ENCODE measurements around the gene APOL3. TPM values are rescaled to one million over a fixed set of nuclear protein-coding genes. Genes with fewer than 3 reads are reported as not detected.
"Not testable (repeated sequence)": the region's sequence is repeated elsewhere in the genome, so short reads cannot be mapped to it uniquely, and the experiment has no call there.

The APOL3 gene
- 11.8 TPM for total RNA-seq
- 10 to 100 TPM in 4 of 8 donors, 1 to 10 TPM in 4; 7.3 to 13.8 (median 10.3) TPM for polyA plus RNA-seq (ENCODE audit: insufficient read depth in 1 of 8, insufficient read length in 8 of 8, low replicate concordance in 1 of 8)
- long read RNA-seq, donor 1: 0 reads
- long read RNA-seq, donor 2, partial matches to known transcripts: 0 of 2 reads
- long read RNA-seq, donor 2, other reads (novel, unspliced or antisense): 0 of 2 reads
- long read RNA-seq, donor 3, partial matches to known transcripts: 0 of 2 reads
- long read RNA-seq, donor 3, other reads (novel, unspliced or antisense): 0 of 2 reads
- long read RNA-seq, donor 4, partial matches to known transcripts: 0 of 2 reads
- long read RNA-seq, donor 4, other reads (novel, unspliced or antisense): 0 of 2 reads
- long read RNA-seq, donor 5, partial matches to known transcripts: 0 of 1 reads
- long read RNA-seq, donor 5, other reads (novel, unspliced or antisense): 0 of 1 reads
- long read RNA-seq, donor 6, partial matches to known transcripts: 0 of 3 reads
- long read RNA-seq, donor 6, other reads (novel, unspliced or antisense): 0 of 3 reads
- long read RNA-seq, donor 7, partial matches to known transcripts: 0 of 1 reads
- long read RNA-seq, donor 7, other reads (novel, unspliced or antisense): 0 of 1 reads
- long read RNA-seq, donor 8, partial matches to known transcripts: 0 of 2 reads
- long read RNA-seq, donor 8, other reads (novel, unspliced or antisense): 0 of 2 reads
- long read RNA-seq, donor 9: 0 reads
- long read RNA-seq, donor 10, partial matches to known transcripts: 0 of 1 reads
- long read RNA-seq, donor 10, other reads (novel, unspliced or antisense): 0 of 1 reads
- long read RNA-seq, donor 11, partial matches to known transcripts: 0 of 1 reads
- long read RNA-seq, donor 11, other reads (novel, unspliced or antisense): 0 of 1 reads

- H3K4me3 ChIP-seq (ENCODE audit: low read length): peak within 1 kb of the TSS; percentile 30
- WGBS (ENCODE audit: insufficient coverage): 60% methylated on average over 1 of the region's 3 CpGs
- no peaks in the 10 kb centered on the region for H3K27me3 ChIP-seq (ENCODE audit: control insufficient read depth, insufficient read depth, low read length)
- H3K4me1 ChIP-seq (ENCODE audit: control insufficient read depth, insufficient read depth, low read length): peaks cover 56% of the 10 kb centered on the region
- H3K27ac ChIP-seq (ENCODE audit: low read length): peak within 1 kb of the TSS; percentile 78
- no peaks in the 10 kb centered on the region for H3K9me3 ChIP-seq (replicated peaks; ENCODE audit: control insufficient read depth, low read depth, low read length)
- no peaks in the 10 kb centered on the region for H3K36me3 ChIP-seq (ENCODE audit: control insufficient read depth, insufficient read depth, low read length)
- peak; percentile 89 for DNase-seq
These were observed at the start of gene APOL3 for GRCh38 chr22:36160499-36160942. Gene APOL3, minus strand, starts transcription at chr22:36160755. Its CDS starts 11,700 bp downstream, at chr22:36149055.

- no peaks in the 10 kb centered on the region for H3K27me3 ChIP-seq (ENCODE audit: control insufficient read depth, insufficient read depth, low read length)
- no peaks in the 10 kb centered on the region for H3K36me3 ChIP-seq (ENCODE audit: control insufficient read depth, insufficient read depth, low read length)
- H3K27ac ChIP-seq (ENCODE audit: low read length): no peak overlapping the region
- no peak for DNase-seq
- H3K9me3 ChIP-seq (replicated peaks; ENCODE audit: control insufficient read depth, low read depth, low read length): peaks cover 4% of the 10 kb centered on the region
- peaks cover 3% of the 10 kb centered on the region for H3K4me1 ChIP-seq (ENCODE audit: control insufficient read depth, insufficient read depth, low read length)
- no peak overlapping the region for H3K4me3 ChIP-seq (ENCODE audit: low read length)
- WGBS (ENCODE audit: insufficient coverage): no CpG with 5 or more reads among the region's 3 CpGs
These were observed 49.7 kb upstream of the APOL3 start for GRCh38 chr22:36210224-36210623.

- not testable (repeated sequence) for DNase-seq; H3K27me3 ChIP-seq (ENCODE audit: control insufficient read depth, insufficient read depth, low read length); H3K4me3 ChIP-seq (ENCODE audit: low read length); H3K36me3 ChIP-seq (ENCODE audit: control insufficient read depth, insufficient read depth, low read length); H3K4me1 ChIP-seq (ENCODE audit: control insufficient read depth, insufficient read depth, low read length); H3K9me3 ChIP-seq (replicated peaks; ENCODE audit: control insufficient read depth, low read depth, low read length); H3K27ac ChIP-seq (ENCODE audit: low read length)
- WGBS (ENCODE audit: insufficient coverage): 67% methylated on average over 1 of the region's 5 CpGs
These were observed 48.9 kb upstream of the APOL3 start for GRCh38 chr22:36209488-36209908.

GRCh38 chr22:36208914-36209313 lies 48.4 kb upstream of the APOL3 start:
- Histone ChIP-seq H3K4me3 (ENCODE audit: low read length) (no peak overlapping the region), H3K36me3 (ENCODE audit: control insufficient read depth, insufficient read depth, low read length) (no peaks in the 10 kb centered on the region), H3K27me3 (ENCODE audit: control insufficient read depth, insufficient read depth, low read length) (no peaks in the 10 kb centered on the region), H3K9me3 (replicated peaks; ENCODE audit: control insufficient read depth, low read depth, low read length) (peaks cover 4% of the 10 kb centered on the region), H3K4me1 (ENCODE audit: control insufficient read depth, insufficient read depth, low read length) (peaks cover 3% of the 10 kb centered on the region), H3K27ac (ENCODE audit: low read length) (no peak overlapping the region)
- no CpG with 5 or more reads among the region's 1 CpG for WGBS (ENCODE audit: insufficient coverage)
- no peak for DNase-seq

GRCh38 chr22:36208162-36208765 lies 47.7 kb upstream of the APOL3 start:
- no peak overlapping the region for H3K4me3 ChIP-seq (ENCODE audit: low read length)
- H3K27ac ChIP-seq (ENCODE audit: low read length): no peak overlapping the region
- no peaks in the 10 kb centered on the region for H3K36me3 ChIP-seq (ENCODE audit: control insufficient read depth, insufficient read depth, low read length)
- H3K4me1 ChIP-seq (ENCODE audit: control insufficient read depth, insufficient read depth, low read length): peaks cover 3% of the 10 kb centered on the region
- no peaks in the 10 kb centered on the region for H3K27me3 ChIP-seq (ENCODE audit: control insufficient read depth, insufficient read depth, low read length)
- WGBS (ENCODE audit: insufficient coverage): no CpG with 5 or more reads among the region's 1 CpG
- peaks cover 4% of the 10 kb centered on the region for H3K9me3 ChIP-seq (replicated peaks; ENCODE audit: control insufficient read depth, low read depth, low read length)
- DNase-seq: no peak

GRCh38 chr22:36206255-36206654 lies 45.7 kb upstream of the APOL3 start:
- DNase-seq: no peak

GRCh38 chr22:36205573-36205972 lies 45.0 kb upstream of the APOL3 start:
- H3K27me3 ChIP-seq (ENCODE audit: control insufficient read depth, insufficient read depth, low read length); H3K4me3 ChIP-seq (ENCODE audit: low read length); DNase-seq; H3K27ac ChIP-seq (ENCODE audit: low read length); H3K9me3 ChIP-seq (replicated peaks; ENCODE audit: control insufficient read depth, low read depth, low read length); H3K36me3 ChIP-seq (ENCODE audit: control insufficient read depth, insufficient read depth, low read length): not testable (repeated sequence)
- WGBS (ENCODE audit: insufficient coverage): 100% methylated on average over 3 of the region's 5 CpGs
- H3K4me1 ChIP-seq (ENCODE audit: control insufficient read depth, insufficient read depth, low read length): peaks cover 18% of the 10 kb centered on the region

More at GRCh38 chr22:36206255-36206654, 45.7 kb upstream of the APOL3 start:
- H3K4me1 ChIP-seq (ENCODE audit: control insufficient read depth, insufficient read depth, low read length): peaks cover 20% of the 10 kb centered on the region
- no peaks in the 10 kb centered on the region for H3K36me3 ChIP-seq (ENCODE audit: control insufficient read depth, insufficient read depth, low read length)
- H3K27me3 ChIP-seq (ENCODE audit: control insufficient read depth, insufficient read depth, low read length): no peaks in the 10 kb centered on the region
- H3K4me3 ChIP-seq (ENCODE audit: low read length): no peak overlapping the region
- no peak overlapping the region for H3K27ac ChIP-seq (ENCODE audit: low read length)
- WGBS (ENCODE audit: insufficient coverage): no CpG with 5 or more reads among the region's 1 CpG
- peaks cover 4% of the 10 kb centered on the region for H3K9me3 ChIP-seq (replicated peaks; ENCODE audit: control insufficient read depth, low read depth, low read length)

- peaks cover 4% of the 10 kb centered on the region for H3K9me3 ChIP-seq (replicated peaks; ENCODE audit: control insufficient read depth, low read depth, low read length)
- H3K27me3 ChIP-seq (ENCODE audit: control insufficient read depth, insufficient read depth, low read length): no peaks in the 10 kb centered on the region
- H3K4me3 ChIP-seq (ENCODE audit: low read length): no peak overlapping the region
- 61% methylated on average over 5 of the region's 6 CpGs for whole genome bisulfite sequencing (ENCODE audit: insufficient coverage)
- H3K36me3 ChIP-seq (ENCODE audit: control insufficient read depth, insufficient read depth, low read length): no peaks in the 10 kb centered on the region
- H3K4me1 ChIP-seq (ENCODE audit: control insufficient read depth, insufficient read depth, low read length): peaks cover 18% of the 10 kb centered on the region
- DNase-seq: no peak
- H3K27ac ChIP-seq (ENCODE audit: low read length): no peak overlapping the region
These were observed 44.1 kb upstream of the APOL3 start for GRCh38 chr22:36204632-36205015.

- H3K27me3 ChIP-seq (ENCODE audit: control insufficient read depth, insufficient read depth, low read length): no peaks in the 10 kb centered on the region
- no peak overlapping the region for H3K4me3 ChIP-seq (ENCODE audit: low read length)
- no peaks in the 10 kb centered on the region for H3K36me3 ChIP-seq (ENCODE audit: control insufficient read depth, insufficient read depth, low read length)
- H3K9me3 ChIP-seq (replicated peaks; ENCODE audit: control insufficient read depth, low read depth, low read length): peaks cover 1% of the 10 kb centered on the region
- no peak overlapping the region for H3K27ac ChIP-seq (ENCODE audit: low read length)
- peaks cover 19% of the 10 kb centered on the region for H3K4me1 ChIP-seq (ENCODE audit: control insufficient read depth, insufficient read depth, low read length)
- no peak for DNase-seq
- WGBS (ENCODE audit: insufficient coverage): 71% methylated on average over 4 of the region's 8 CpGs
These were observed 43.6 kb upstream of the APOL3 start for GRCh38 chr22:36204001-36204631.
